GM20000 (cell line): ENCODE data around the gene FAM217A.

Source experiments
- DNase-seq: peaks from one replicate; pipeline ENCODE4 v3.0.0; 2012; ENCODE audit warnings: low spot score
- TF ChIP-seq, protein P1 (sequence below): IDR thresholded peaks from 2 replicates; pipeline ENCODE4 v1.5.1; 2012; ENCODE audit warnings: mild to moderate bottlenecking, control low read depth; ENCODE audit errors: extremely low read depth, missing control alignments

FAM217A gene

GRCh38 chr6:4084444-4085331 lies 5.8 kb upstream of the FAM217A start:
- no peak for DNase-seq
- TF ChIP-seq, protein P1, sequence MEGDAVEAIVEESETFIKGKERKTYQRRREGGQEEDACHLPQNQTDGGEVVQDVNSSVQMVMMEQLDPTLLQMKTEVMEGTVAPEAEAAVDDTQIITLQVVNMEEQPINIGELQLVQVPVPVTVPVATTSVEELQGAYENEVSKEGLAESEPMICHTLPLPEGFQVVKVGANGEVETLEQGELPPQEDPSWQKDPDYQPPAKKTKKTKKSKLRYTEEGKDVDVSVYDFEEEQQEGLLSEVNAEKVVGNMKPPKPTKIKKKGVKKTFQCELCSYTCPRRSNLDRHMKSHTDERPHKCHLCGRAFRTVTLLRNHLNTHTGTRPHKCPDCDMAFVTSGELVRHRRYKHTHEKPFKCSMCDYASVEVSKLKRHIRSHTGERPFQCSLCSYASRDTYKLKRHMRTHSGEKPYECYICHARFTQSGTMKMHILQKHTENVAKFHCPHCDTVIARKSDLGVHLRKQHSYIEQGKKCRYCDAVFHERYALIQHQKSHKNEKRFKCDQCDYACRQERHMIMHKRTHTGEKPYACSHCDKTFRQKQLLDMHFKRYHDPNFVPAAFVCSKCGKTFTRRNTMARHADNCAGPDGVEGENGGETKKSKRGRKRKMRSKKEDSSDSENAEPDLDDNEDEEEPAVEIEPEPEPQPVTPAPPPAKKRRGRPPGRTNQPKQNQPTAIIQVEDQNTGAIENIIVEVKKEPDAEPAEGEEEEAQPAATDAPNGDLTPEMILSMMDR, result no peak

- TF ChIP-seq, protein P1, result no peak
- no peak for DNase-seq
Observed at GRCh38 chr6:4074478-4075235, 4.3 kb downstream of the FAM217A start.

- DNase-seq, result no peak
- TF ChIP-seq, protein P1, result no peak
Observed at GRCh38 chr6:4071330-4071729, 7.6 kb downstream of the FAM217A start.

DNA sequence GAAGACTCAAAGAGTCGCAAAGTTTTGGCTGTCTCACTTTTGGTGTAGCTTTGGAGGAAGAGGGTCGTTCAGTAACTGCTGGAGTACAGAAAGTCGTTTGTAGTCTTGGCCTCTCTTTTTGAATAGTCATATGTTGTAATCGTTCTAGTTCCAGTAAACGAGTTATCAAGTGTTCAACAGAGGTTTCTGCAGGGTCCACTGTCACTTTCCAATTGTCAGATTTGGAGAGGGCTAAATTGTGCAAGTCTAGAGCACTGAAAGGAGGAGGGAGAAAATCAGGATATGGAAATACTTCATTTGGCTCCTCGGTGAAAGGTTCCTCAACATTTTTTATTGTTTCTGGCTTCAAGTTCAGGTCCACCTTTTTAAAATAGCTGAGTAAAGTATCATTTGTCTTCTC lies 9.7 kb downstream of the FAM217A start:
- TF ChIP-seq, protein P1, result no peak

DNA sequence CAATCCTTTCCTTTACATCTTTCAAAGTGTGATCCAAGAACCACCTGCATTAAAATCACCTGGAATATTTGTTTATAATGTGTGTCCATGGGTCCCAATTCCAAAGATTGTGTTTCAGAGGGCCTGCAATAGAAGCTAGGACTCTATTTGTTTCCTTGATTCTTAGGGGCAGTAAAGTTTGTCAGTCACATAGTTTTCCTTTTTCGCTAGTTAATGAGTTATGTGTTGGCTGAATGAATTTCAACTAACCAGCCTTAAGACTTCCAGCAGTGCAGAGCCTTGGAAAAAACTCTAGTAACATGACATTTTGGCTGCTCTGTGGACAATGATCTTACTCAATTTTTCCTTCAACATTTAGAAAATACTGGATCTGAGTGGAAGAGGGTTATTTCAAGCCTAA lies 11.3 kb downstream of the FAM217A start:
- DNase-seq, result no peak
- TF ChIP-seq, protein P1, result no peak

More for the DNA sequence above, 9.7 kb downstream of the FAM217A start:
- DNase-seq, result no peak

DNA sequence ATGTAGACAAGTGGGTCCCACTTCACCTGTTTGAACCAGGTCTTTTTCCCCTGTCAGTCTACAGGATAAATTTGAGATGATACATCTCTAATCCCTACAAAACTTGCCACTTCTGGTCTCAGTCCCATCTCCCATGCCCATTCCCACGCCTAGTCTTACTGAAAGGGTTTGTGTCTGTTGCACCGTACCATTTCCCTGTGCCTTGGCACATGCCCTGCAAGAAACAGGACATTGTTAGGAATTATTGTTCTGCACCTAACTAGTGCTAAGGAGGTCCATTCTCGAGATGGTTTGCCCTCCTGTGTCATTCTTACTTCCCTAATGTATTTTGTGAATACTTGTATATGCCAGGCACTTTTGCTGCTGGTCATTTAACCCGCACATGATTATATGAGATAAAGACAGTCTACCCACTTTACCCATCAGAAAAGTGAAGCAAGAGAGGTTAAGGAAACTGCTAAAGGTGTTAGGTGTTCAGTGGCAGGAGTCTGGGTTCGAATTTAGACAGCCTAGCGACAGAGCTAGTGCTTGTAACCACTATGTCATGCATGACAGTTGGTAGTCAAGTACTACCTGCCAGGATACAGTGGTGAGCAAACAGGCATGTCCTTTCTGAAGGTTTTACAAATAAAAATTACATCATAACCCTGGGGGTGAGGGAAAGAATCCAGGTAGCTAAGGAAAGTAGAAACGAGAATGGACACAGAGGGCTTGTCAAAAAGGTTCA lies 12.7 kb downstream of the FAM217A start:
- TF ChIP-seq, protein P1, result no peak
- no peak for DNase-seq
